GM23338 (cell line): ENCODE measurements around the gene REST. TPM values are rescaled to one million over a fixed set of nuclear protein-coding genes. Genes with fewer than 3 reads are reported as not detected.

Experiments used
- polyA plus RNA-seq: library from polyadenylated mRNA; unstranded; fragments of >200 nt; fragmentation: Nextera tagmentation; extraction: Ambion mirVana; gene quantifications from 2 replicates; pipeline ENCODE4 v1.2.1, GENCODE V29; 2016
- small RNA-seq: library from RNA; depleted of rRNA; stranded (forward); fragments of <200 nt; gene quantifications from one replicate; pipeline ENCODE3, GENCODE V24; 2014; ENCODE audit warnings: low replicate concordance
- total RNA-seq: library from RNA; depleted of rRNA; stranded (reverse); fragments of >200 nt; shearing (Covaris generic); gene quantifications from 2 replicates; pipeline ENCODE4 v1.2.3, GENCODE V29; 2014; rRNA removed

REST gene
- total and polyA plus RNA-seq, 2 experiments from 2014 or later, result 44.7 to 61.5 TPM

Small RNA genes lying within 50 kb of the gene (small RNA-seq; reads per million reads assigned to genes)
- gene RNU6-998P, result not detected

Other genes with a start within 250 kb of the REST start
- gene HOPX, start 226.6 kb upstream of the REST start, total RNA-seq, result not detected in 2 replicates
- not detected in 2 replicates for gene HOPX, start 226.6 kb upstream of the REST start, polyA plus RNA-seq
- 0.73 TPM in 1 of 2 replicates, not detected in the other for gene SPINK2, start 86.2 kb upstream of the REST start, total RNA-seq
- 4.3 and 6.4 TPM in 2 replicates for gene SPINK2, start 86.2 kb upstream of the REST start, polyA plus RNA-seq
- gene NOA1, start 69.7 kb downstream of the REST start, total RNA-seq, result 39.5 and 50.2 TPM in 2 replicates
- 14.3 and 15.1 TPM in 2 replicates for gene NOA1, start 69.7 kb downstream of the REST start, polyA plus RNA-seq
- gene POLR2B, start 71.0 kb downstream of the REST start, total RNA-seq, result 143 and 165 TPM in 2 replicates
- gene POLR2B, start 71.0 kb downstream of the REST start, polyA plus RNA-seq, result 51.9 and 56.5 TPM in 2 replicates
- 0.49 TPM in 1 of 2 replicates, not detected in the other for gene IGFBP7, start 202.5 kb downstream of the REST start, total RNA-seq
- gene IGFBP7, start 202.5 kb downstream of the REST start, polyA plus RNA-seq, result 7.9 and 13.2 TPM in 2 replicates